ENCODE data around the gene AP1S2.
A peak's percentile ranks its signal among the peaks of the same experiment; 100 is the strongest.

DNA sequence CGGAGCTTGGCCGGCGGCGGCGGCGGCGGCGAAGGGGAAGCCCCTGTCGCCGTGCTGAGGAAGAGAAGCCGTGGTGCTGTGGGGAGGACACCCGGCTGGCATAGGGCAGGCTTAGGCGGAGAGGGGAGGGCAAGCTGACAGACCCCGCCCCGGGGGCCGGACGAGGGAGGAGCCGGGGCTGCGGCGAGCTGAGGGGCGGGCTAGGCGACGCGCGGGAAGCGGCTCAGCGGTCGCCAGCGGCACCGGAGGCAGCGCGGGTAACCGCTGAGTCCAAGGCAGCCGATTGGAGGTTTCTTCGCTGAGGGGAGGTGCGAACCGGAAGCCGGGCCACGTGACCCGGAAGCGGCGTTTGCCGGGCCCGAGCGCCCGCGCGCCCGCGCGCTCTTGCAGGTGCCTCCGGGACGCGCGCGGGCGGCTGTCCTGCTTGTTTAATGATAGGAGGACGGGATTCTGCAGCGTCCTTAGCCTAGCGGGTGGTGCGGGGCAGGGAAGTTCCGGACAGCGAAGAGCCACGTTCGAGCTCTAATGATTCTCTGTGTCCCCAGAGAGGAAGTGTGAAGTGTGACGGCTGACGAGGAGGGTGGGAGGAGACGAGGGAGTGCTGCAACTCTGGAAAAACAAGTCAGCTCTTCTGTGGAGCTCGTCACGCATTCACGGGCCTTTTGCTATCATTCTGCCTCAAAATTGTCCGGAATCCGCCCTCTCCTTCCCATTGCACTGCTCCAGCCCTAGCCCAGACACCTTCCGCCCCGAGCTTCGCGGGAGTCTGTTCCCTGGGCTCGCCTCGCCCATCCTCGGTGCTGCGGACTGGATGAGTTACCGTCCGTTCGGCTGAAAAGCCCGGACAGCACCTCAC lies at the start of gene AP1S2:
- peak; percentile 75 for TF ChIP-seq POLR2A (IDR thresholded peaks at IDR 0.05)
- TF ChIP-seq, protein P1, sequence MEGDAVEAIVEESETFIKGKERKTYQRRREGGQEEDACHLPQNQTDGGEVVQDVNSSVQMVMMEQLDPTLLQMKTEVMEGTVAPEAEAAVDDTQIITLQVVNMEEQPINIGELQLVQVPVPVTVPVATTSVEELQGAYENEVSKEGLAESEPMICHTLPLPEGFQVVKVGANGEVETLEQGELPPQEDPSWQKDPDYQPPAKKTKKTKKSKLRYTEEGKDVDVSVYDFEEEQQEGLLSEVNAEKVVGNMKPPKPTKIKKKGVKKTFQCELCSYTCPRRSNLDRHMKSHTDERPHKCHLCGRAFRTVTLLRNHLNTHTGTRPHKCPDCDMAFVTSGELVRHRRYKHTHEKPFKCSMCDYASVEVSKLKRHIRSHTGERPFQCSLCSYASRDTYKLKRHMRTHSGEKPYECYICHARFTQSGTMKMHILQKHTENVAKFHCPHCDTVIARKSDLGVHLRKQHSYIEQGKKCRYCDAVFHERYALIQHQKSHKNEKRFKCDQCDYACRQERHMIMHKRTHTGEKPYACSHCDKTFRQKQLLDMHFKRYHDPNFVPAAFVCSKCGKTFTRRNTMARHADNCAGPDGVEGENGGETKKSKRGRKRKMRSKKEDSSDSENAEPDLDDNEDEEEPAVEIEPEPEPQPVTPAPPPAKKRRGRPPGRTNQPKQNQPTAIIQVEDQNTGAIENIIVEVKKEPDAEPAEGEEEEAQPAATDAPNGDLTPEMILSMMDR (IDR thresholded peaks at IDR 0.05): no peak
